Activated CD4-positive, CD25-positive, alpha-beta regulatory T cell treated with anti-CD3 and anti-CD28 coated beads, Interleukin-2, amount 50 U/mL, for 24 hours (primary cell): ENCODE data around the gene EML1.
A peak's percentile ranks its signal among the peaks of the same experiment; 100 is the strongest.

Experiments
- ATAC-seq, 2 donors: fragments of 150-1000 bp; cut with Tn5 transposase; one replicate each; pipeline ENCODE4 v1.10.0; 2021; ENCODE audit warnings: mild to moderate bottlenecking in 1 of 2, moderate library complexity in 1 of 2

EML1 gene

DNA sequence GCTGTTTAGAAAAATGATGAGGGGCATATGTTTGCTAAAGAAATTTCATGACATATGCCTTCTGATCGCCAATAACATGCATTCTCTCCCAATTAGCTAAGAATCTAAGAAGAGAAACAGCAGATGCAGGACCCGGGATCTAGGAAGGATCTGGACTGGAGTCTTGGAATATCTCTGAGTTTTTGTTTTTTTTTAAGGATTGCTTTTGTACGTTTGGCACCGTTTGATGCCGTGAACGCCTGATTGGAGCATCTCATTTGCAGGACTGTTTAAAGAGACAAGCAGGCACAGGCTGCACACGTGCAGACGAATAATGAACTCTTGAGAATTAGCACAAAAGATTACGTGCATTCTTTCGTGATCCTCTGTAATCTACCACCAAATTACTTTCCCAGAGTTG lies 13.6 kb downstream of the EML1 start:
- ATAC-seq: no peak

DNA sequence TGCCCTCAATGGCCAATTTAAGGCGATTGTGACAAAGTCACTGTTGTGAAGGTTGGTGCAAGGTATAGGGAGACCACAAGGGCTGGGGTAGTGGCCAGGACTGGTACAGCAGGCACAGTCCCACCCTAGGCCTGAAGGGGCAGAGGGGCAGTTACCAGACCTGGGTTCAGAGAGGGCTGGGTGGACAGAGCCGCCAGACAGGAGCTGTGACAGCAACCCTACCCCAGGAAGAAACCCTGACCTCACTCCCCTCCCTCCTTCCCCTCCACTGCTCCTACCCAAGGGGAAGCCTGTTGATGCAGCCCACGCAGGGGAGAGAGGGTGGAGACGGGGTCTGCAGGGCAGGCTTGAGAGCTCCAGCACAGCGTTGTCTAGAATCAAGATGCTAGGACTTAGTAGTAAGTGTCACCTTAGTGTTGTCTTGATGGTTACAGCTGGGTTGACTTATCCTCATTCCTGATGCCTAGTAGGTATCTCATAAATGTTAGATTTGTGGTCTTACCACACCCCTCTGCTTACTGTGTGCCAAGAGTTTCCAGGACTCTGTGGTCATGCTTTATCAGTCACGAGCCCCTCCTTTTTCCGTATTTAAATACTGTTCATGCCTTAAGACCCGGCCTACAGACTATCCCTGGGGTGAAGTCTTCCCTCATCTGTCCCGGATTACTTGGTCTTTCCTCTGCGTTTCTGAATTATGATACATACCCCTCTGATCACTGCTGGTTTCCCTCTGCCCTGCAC lies 14.4 kb downstream of the EML1 start:
- no peak for ATAC-seq

- ATAC-seq: no peak
Measured at GRCh38 chr14:99808154-99808505, 14.9 kb downstream of the EML1 start.

DNA sequence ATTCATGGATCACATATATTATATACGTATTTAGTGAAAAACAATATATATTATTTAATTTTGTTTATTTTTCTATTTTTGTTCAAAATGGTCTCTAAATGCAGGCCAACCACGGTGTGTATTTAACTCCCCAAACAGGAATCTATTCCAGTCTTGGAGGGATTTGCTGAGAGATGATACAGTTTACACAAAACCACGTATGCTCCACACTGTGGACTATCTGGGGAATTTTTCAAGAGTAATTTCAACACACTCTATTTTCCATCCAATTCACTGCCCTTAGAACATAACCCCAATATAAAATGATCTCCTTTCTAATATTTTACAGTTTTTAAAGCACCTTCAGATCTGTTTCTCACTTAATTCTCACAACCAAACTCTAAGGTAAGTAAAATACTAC lies 15.3 kb downstream of the EML1 start:
- no peak for ATAC-seq

- no peak for ATAC-seq
Measured at GRCh38 chr14:99809360-99809759, 16.1 kb downstream of the EML1 start.

DNA sequence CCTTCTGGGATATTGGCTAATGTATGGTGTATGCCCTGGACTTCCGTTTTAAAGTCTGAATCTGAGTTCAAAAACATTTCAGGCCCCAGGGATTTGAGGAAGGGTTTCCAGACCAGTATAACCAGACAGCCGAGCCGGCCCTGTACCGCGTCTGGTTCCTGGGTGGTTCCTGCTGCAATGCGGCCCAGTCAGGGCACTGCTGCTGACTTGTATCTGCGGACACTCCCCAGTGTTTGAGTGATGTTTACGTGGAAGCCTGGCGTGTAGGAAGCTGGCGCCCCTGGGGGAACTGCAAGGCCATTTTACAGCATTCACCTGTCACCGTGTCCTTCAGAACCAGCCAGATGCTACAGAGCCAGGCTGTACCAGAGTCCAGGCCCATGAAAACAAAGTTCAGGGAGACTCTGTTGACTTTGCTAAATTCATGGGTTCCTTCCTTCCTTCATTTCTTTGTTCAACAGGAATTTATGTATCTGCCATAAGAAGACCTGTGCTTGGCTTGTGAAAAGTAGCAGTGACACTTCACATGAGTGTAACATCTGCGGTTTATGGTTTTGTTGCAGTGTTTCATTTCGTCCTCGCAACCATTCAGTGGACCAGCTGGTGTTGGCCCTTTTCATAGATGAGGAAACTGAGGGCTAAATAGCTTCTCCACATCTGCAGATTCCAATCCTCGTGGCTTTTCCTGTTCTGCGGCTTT lies 16.8 kb downstream of the EML1 start:
- ATAC-seq: no peak

DNA sequence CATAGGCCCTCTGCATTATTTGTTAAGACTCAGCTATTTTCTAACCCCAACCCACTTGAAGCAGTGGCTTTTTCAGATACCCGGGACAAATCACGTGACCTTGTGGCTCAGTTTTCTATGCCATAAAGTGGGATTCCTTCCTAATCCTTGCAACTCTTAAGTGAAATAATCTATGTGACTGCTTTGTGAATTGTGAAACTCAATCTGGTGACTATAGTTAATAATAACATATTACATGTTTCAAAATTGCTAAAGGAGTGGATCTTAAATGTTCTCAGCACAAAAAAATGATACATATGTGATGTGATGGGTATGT lies 17.3 kb downstream of the EML1 start:
- ATAC-seq: no peak

- ATAC-seq: no peak
Measured at GRCh38 chr14:99812096-99812750, 19.0 kb downstream of the EML1 start.

- no peak for ATAC-seq
Measured at GRCh38 chr14:99812892-99813291, 19.7 kb downstream of the EML1 start.

- no peak for ATAC-seq
Measured at GRCh38 chr14:99815696-99816095, 22.5 kb downstream of the EML1 start.

DNA sequence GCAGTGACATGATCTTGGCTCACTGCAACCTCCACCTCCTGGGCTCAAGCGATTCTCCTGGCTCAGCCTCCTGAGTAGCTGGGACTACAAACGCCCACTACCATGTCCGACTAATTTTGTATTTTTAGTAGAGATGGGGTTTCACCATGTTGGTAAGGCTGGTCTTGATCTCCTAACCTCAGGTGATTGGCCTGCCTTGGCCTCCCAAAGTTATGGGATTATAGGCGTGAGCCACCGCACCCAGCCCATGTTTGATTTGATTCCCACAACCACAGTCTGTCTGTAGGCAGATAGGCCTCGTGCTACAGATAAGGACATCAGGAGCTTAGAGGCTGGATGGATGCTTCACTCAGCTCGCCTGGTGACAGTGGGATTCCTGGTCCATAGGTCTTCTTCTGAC lies 23.0 kb downstream of the EML1 start:
- no peak for ATAC-seq

- ATAC-seq: no peak
Measured at GRCh38 chr14:99816642-99817041, 23.4 kb downstream of the EML1 start.

GRCh38 chr14:99817331-99817730 lies 24.1 kb downstream of the EML1 start:
- ATAC-seq: no peak

DNA sequence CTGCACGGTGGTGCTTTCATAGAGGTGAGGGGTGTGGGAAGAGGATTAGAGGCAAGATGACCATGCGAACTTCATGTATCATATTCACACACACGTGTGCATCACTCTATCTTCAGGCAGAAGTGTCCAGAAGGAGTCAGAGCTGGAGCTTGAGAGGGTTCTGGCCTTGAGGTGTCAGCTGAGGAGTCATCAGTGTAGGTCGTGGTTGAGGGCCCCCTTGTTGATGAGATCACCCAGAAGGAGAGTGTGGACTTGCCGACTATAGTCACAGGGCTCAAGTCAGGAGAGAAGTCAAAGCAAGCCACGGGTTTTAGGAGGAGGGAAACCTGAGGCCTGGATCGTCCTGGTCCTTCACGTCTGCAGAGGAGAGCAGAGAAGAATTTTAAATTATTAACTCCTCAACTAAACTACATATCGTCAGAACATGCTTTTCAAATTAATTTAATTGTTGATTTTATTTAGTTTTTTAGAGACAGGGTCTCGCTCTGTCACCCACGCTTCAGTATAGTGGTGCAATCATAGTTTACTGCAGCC lies 25.4 kb downstream of the EML1 start:
- no peak for ATAC-seq

- no peak for ATAC-seq
Measured at GRCh38 chr14:99819514-99819913, 26.3 kb downstream of the EML1 start.

- no peak for ATAC-seq
Measured at GRCh38 chr14:99820702-99821331, 27.6 kb downstream of the EML1 start.

- peak; percentile 46 to 57 for ATAC-seq
Measured at GRCh38 chr14:99821519-99822508, 28.6 kb downstream of the EML1 start.

DNA sequence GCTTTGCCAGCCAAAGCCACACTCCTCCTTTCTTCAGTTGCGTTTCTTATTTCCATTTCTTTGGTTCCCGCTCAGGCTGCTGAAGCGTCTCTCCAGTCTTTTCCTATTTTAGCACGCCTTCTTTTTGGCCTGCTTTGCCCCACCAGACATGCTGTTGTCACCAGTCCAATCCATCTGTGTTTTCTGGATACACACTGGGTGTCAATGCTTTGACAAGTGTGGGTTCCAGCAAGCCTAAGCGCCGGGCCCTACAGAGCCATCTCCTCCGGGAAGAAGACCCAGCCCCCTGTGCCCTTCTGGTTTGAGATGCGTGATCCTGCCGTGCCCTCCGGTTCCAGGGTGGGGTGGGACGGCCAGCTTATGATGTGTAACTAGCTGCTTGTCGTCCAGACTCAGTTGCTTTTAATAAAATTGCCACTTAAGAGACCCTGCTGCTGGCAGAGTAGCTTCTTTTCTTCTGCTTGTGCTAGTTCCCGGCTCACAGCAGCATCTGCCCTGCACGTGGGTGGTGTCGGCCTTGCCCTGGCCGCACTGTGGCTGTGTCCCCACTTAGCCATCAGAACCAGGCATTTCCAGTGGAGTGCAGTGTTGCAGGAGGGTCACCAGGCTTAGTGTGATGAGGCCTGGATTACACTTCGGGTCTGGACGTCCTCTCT lies 29.7 kb downstream of the EML1 start:
- no peak for ATAC-seq

GRCh38 chr14:99824776-99825175 lies 31.6 kb downstream of the EML1 start:
- no peak for ATAC-seq

DNA sequence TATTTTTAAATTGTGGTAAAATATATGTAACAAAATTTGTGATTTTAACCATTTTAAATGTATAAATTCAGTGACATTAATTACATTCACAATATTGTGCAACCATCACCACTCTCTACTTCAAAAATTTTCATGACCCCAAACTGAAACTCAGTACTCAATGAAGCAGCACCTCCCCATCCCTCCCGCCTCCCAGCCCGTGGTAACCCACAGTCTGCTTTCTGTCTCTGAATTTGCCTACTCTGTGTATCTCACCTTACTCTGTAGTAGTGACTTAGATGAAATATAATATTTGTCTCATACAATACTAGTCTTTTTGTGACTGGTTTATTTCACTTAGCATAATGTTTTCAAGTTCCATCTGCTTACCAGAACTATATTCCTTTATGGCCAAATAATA lies 36.2 kb downstream of the EML1 start:
- no peak for ATAC-seq

- ATAC-seq: no peak
Measured at GRCh38 chr14:99831303-99831702, 38.1 kb downstream of the EML1 start.
